Cerebellar nuclear complex (tissue), 1 donor: ENCODE measurements around the gene ERBB4.

ENCODE experiments used
- DNase-seq, 2 experiments: peaks; one replicate each; lab custom pipeline; 2025; lab: John Stamatoyannopoulos, UW

Gene ERBB4

GRCh38 chr2:211468877-211469663 lies 1069.5 kb downstream of the ERBB4 start:
- no peak for DNase-seq

GRCh38 chr2:211468217-211468616 lies 1070.4 kb downstream of the ERBB4 start:
- DNase-seq = no peak

GRCh38 chr2:211463397-211463796 lies 1075.2 kb downstream of the ERBB4 start:
- DNase-seq = no peak

GRCh38 chr2:211458974-211459373 lies 1079.6 kb downstream of the ERBB4 start:
- DNase-seq = no peak

GRCh38 chr2:211457325-211457724 lies 1081.3 kb downstream of the ERBB4 start:
- no peak for DNase-seq

- DNase-seq = peak in 1 of 2 experiments; percentile 51
Observed at GRCh38 chr2:211455216-211455841, 1083.3 kb downstream of the ERBB4 start.

- peak in 1 of 2 experiments; percentile 38 for DNase-seq
Observed at GRCh38 chr2:211454679-211455078, 1083.9 kb downstream of the ERBB4 start.

GRCh38 chr2:211453311-211453887 lies 1085.2 kb downstream of the ERBB4 start:
- no peak for DNase-seq

- no peak for DNase-seq
Observed at GRCh38 chr2:211451642-211452041, 1087.0 kb downstream of the ERBB4 start.

- DNase-seq = no peak
Observed at GRCh38 chr2:211449819-211450218, 1088.8 kb downstream of the ERBB4 start.

- DNase-seq = no peak
Observed at GRCh38 chr2:211447548-211447947, 1091.1 kb downstream of the ERBB4 start.

GRCh38 chr2:211440107-211440506 lies 1098.5 kb downstream of the ERBB4 start:
- no peak for DNase-seq

GRCh38 chr2:211439011-211439410 lies 1099.6 kb downstream of the ERBB4 start:
- no peak for DNase-seq

GRCh38 chr2:211437396-211437795 lies 1101.2 kb downstream of the ERBB4 start:
- DNase-seq = no peak

- no peak for DNase-seq
Observed at GRCh38 chr2:211436182-211436581, 1102.4 kb downstream of the ERBB4 start.

GRCh38 chr2:211435331-211435730 lies 1103.3 kb downstream of the ERBB4 start:
- peak in 1 of 2 experiments; percentile 25 for DNase-seq

- no peak for DNase-seq
Observed at GRCh38 chr2:211434773-211435172, 1103.8 kb downstream of the ERBB4 start.

GRCh38 chr2:211429256-211429920 lies 1109.2 kb downstream of the ERBB4 start:
- no peak for DNase-seq

- DNase-seq = no peak
Observed at GRCh38 chr2:211426240-211426639, 1112.4 kb downstream of the ERBB4 start.

GRCh38 chr2:211423018-211423417 lies 1115.6 kb downstream of the ERBB4 start:
- DNase-seq = no peak

GRCh38 chr2:211417544-211417943 lies 1121.1 kb downstream of the ERBB4 start:
- DNase-seq = no peak

GRCh38 chr2:211416373-211416772 lies 1122.2 kb downstream of the ERBB4 start:
- no peak for DNase-seq

- DNase-seq = no peak
Observed at GRCh38 chr2:211413746-211414145, 1124.9 kb downstream of the ERBB4 start.
